T47D (cell line): ENCODE data around the gene MAPK8IP1.
A peak's percentile ranks its signal among the peaks of the same experiment; 100 is the strongest.

Experiments
- DNase-seq, 2 experiments: peaks; one replicate each; pipeline versions ENCODE4 v3.0.0 to v3.0.0-alpha.2; 2011 to 2012; ENCODE audit warnings: low read depth in 1 of 2, low spot score in 1 of 2
- JUND ChIP-seq: IDR thresholded peaks from 2 replicates; pipeline ENCODE4 v1.6.1; 2012; ENCODE audit warnings: low read depth
- in situ Hi-C: cut with HindIII; loops from 2 replicates; pipeline ENCODE4 v1.10.0; 2016; ENCODE audit warnings: low sequenced_read_pairs, low pct_unique_long_range_greater_than_20kb

The MAPK8IP1 gene

GRCh38 chr11:45871638-45872037, 13.8 kb upstream of the MAPK8IP1 start:
- no peak for TF ChIP-seq JUND
- DNase-seq, result no peak
- in situ Hi-C loops, result no loop called here

- TF ChIP-seq JUND, result no peak
- peak; percentile 76 to 84 for DNase-seq
- in situ Hi-C loops, result no loop called here
These were observed 12.6 kb upstream of the MAPK8IP1 start for GRCh38 chr11:45872651-45873356.

- TF ChIP-seq JUND, result no peak
- in situ Hi-C loops, result no loop called here
- no peak for DNase-seq
These were observed 9.1 kb upstream of the MAPK8IP1 start for GRCh38 chr11:45876401-45876800.

- DNase-seq, result no peak
- in situ Hi-C loops, result no loop called here
- TF ChIP-seq JUND, result no peak
These were observed 8.2 kb upstream of the MAPK8IP1 start for GRCh38 chr11:45877221-45877620.

- no peak for DNase-seq
- in situ Hi-C loops, result no loop called here
- no peak for TF ChIP-seq JUND
These were observed 7.6 kb upstream of the MAPK8IP1 start for GRCh38 chr11:45877845-45878244.

GRCh38 chr11:45879803-45880686, 5.4 kb upstream of the MAPK8IP1 start:
- no peak for TF ChIP-seq JUND
- no peak for DNase-seq
- in situ Hi-C loops, result no loop called here

- no peak for TF ChIP-seq JUND
- DNase-seq, result no peak
- in situ Hi-C loops, result no loop called here
These were observed 4.5 kb upstream of the MAPK8IP1 start for GRCh38 chr11:45880772-45881570.

- in situ Hi-C loops, result no loop called here
- no peak for TF ChIP-seq JUND
- no peak for DNase-seq
These were observed 3.6 kb upstream of the MAPK8IP1 start for GRCh38 chr11:45881708-45882368.

GRCh38 chr11:45884596-45885185, 760 bp upstream of the MAPK8IP1 start:
- DNase-seq, result no peak
- in situ Hi-C loops, result no loop called here
- TF ChIP-seq JUND, result no peak

GRCh38 chr11:45885921-45886721, 670 bp downstream of the MAPK8IP1 start:
- in situ Hi-C loops, result no loop called here
- no peak for DNase-seq
- no peak for TF ChIP-seq JUND

- TF ChIP-seq JUND, result no peak
- in situ Hi-C loops, result no loop called here
- DNase-seq, result no peak
These were observed 1.5 kb downstream of the MAPK8IP1 start for GRCh38 chr11:45886816-45887520.
